Mucosa of rectum (tissue), 2 donors: ENCODE results near the gene VHLL.
"Not testable (repeated sequence)": the region's sequence is repeated elsewhere in the genome, so short reads cannot be mapped to it uniquely, and the experiment has no call there.

Source experiments
- H3K27ac ChIP-seq, 2 donors: one replicate each; pipeline ENCODE4 v1.7.0; 2013; ENCODE audit warnings: inconsistent platforms in 2 of 2, low read depth in 2 of 2, low read length in 2 of 2
- H3K27me3 ChIP-seq, 2 donors: one replicate each; pipeline ENCODE4 v1.7.0; 2013; ENCODE audit warnings: low read length in 2 of 2; ENCODE audit not compliant: control insufficient read depth in 2 of 2, insufficient read depth in 2 of 2
- H3K36me3 ChIP-seq, 2 donors: one replicate each; pipeline ENCODE4 v1.7.0; 2013; ENCODE audit warnings: low read length in 2 of 2; ENCODE audit not compliant: control insufficient read depth in 2 of 2, insufficient read depth in 2 of 2
- H3K4me1 ChIP-seq, 2 donors: one replicate each; pipeline ENCODE4 v1.7.0; 2013; ENCODE audit warnings: low read length in 2 of 2, mild to moderate bottlenecking in 1 of 2; ENCODE audit not compliant: control insufficient read depth in 2 of 2, insufficient read depth in 2 of 2
- H3K4me3 ChIP-seq, 2 donors: one replicate each; pipeline ENCODE4 v1.7.0; 2013; ENCODE audit warnings: low read length in 2 of 2
- H3K9ac ChIP-seq, 2 donors: one replicate each; pipeline ENCODE4 v1.7.0; 2013; ENCODE audit warnings: low read length in 2 of 2, low read depth in 1 of 2, mild to moderate bottlenecking in 1 of 2
- H3K9me3 ChIP-seq, 2 donors: one replicate each; pipeline ENCODE4 v1.7.0; 2013; ENCODE audit warnings: low read length in 2 of 2; ENCODE audit not compliant: control insufficient read depth in 2 of 2
- donor health status: healthy.
- donor health status: Normal muscosa, but diverticular disease.

The VHLL gene

DNA sequence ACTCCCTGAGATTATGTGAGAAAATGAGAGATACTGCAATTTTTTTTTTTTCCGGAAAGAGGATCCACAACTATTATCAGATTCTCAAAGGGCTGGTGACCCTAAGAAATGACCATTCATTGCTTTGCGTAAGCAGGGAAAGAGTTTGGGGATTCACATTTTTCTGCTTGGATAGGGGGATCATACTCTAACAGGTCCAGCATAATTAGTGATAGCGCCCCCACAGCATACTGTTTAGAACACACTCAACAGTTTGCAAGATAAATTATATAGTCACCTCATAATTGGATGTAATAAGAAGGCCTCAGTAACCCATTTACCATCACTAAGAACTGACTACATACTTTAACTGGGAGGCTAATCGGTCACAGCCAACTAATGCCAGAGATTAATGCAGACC, 37.1 kb upstream of the VHLL start:
- Histone ChIP-seq H3K27me3 (no peaks in the 10 kb centered on the region), H3K4me1 (peaks cover 9 to 13% of the 10 kb centered on the region in 2 donors), H3K9ac (peak overlapping the region in 1 of 2 donors; percentile 15), H3K4me3 (peak overlapping the region in 1 of 2 donors; percentile 17), H3K9me3 (no peaks in the 10 kb centered on the region), H3K27ac (no peak overlapping the region), H3K36me3 (peaks cover 28 to 35% of the 10 kb centered on the region in 2 donors)

- not testable (repeated sequence) for H3K4me3 ChIP-seq, H3K4me1 ChIP-seq, H3K27ac ChIP-seq, H3K9ac ChIP-seq, H3K27me3 ChIP-seq, H3K9me3 ChIP-seq
- H3K36me3 ChIP-seq: peaks cover 38 to 52% of the 10 kb centered on the region in 2 donors
Measured at GRCh38 chr1:156323179-156323578, 24.1 kb upstream of the VHLL start.

DNA sequence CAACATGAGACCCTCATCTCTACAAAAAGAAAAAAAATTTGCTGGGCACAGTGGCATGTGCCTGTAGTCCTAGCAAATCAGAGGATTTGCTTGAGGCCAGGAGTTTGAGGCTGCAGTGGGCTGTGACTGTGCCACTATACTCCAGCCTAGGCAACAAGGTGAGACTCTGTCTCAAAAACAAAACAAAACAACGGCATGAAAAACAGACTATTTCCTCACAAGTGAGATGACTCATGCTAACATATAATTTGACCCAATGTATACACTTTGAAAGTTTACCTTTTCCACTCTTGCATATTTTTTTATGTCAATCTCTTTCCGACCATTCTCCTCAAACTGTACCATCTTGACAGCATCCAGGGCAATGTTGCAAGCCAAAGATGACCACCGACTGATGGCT, 21.5 kb upstream of the VHLL start:
- Histone ChIP-seq H3K9ac (no peak overlapping the region), H3K9me3 (no peaks in the 10 kb centered on the region), H3K36me3 (peaks cover 56 to 72% of the 10 kb centered on the region in 2 donors), H3K4me3 (no peak overlapping the region), H3K4me1 (no peaks in the 10 kb centered on the region), H3K27ac (no peak overlapping the region), H3K27me3 (no peaks in the 10 kb centered on the region)

GRCh38 chr1:156319664-156320063, 20.6 kb upstream of the VHLL start:
- H3K4me1 ChIP-seq: no peaks in the 10 kb centered on the region
- H3K9ac ChIP-seq: no peak overlapping the region
- no peak overlapping the region for H3K27ac ChIP-seq
- no peaks in the 10 kb centered on the region for H3K9me3 ChIP-seq
- peaks cover 57 to 73% of the 10 kb centered on the region in 2 donors for H3K36me3 ChIP-seq
- H3K4me3 ChIP-seq: no peak overlapping the region
- H3K27me3 ChIP-seq: no peaks in the 10 kb centered on the region

GRCh38 chr1:156316909-156317308, 17.8 kb upstream of the VHLL start:
- Histone ChIP-seq H3K27me3 (no peaks in the 10 kb centered on the region), H3K27ac (no peak overlapping the region), H3K4me1 (no peaks in the 10 kb centered on the region), H3K36me3 (peaks cover 55 to 78% of the 10 kb centered on the region in 2 donors), H3K9ac (no peak overlapping the region), H3K4me3 (no peak overlapping the region), H3K9me3 (no peaks in the 10 kb centered on the region)

- H3K4me3 ChIP-seq: no peak overlapping the region
- no peaks in the 10 kb centered on the region for H3K27me3 ChIP-seq
- no peak overlapping the region for H3K9ac ChIP-seq
- no peaks in the 10 kb centered on the region for H3K9me3 ChIP-seq
- no peaks in the 10 kb centered on the region for H3K4me1 ChIP-seq
- peaks cover 44 to 71% of the 10 kb centered on the region in 2 donors for H3K36me3 ChIP-seq
- no peak overlapping the region for H3K27ac ChIP-seq
Measured at GRCh38 chr1:156310962-156311361, 11.9 kb upstream of the VHLL start.

- no peaks in the 10 kb centered on the region for H3K4me1 ChIP-seq
- H3K4me3 ChIP-seq: no peak overlapping the region
- H3K36me3 ChIP-seq: peaks cover 34 to 50% of the 10 kb centered on the region in 2 donors
- no peaks in the 10 kb centered on the region for H3K9me3 ChIP-seq
- no peak overlapping the region for H3K27ac ChIP-seq
- no peak overlapping the region for H3K9ac ChIP-seq
- H3K27me3 ChIP-seq: no peaks in the 10 kb centered on the region
Measured at GRCh38 chr1:156308078-156308477, 9.0 kb upstream of the VHLL start.

DNA sequence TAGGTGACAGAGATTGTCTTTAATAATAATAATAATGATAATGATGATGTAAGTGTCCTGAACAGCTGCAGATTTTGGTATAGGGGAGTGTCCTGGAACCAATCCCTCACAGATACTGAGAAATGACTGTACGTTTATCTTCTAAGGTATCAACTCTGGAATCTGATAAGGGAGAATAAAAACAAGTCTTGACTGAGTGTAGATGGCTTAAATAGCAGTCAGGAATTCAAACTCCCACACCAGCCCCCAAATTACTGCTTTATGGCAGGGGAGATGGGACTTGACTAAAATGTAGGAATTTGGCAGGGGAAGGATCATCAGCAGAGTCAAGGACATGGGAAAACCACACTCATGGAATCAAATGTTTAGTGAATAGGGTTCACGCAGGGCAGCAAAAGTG, 6.1 kb upstream of the VHLL start:
- H3K4me3 ChIP-seq: no peak overlapping the region
- no peaks in the 10 kb centered on the region for H3K27me3 ChIP-seq
- no peak overlapping the region for H3K9ac ChIP-seq
- no peaks in the 10 kb centered on the region for H3K9me3 ChIP-seq
- H3K36me3 ChIP-seq: peaks cover 17 to 24% of the 10 kb centered on the region in 2 donors
- H3K27ac ChIP-seq: no peak overlapping the region
- H3K4me1 ChIP-seq: no peaks in the 10 kb centered on the region

- Histone ChIP-seq H3K36me3 (peaks cover 7 to 9% of the 10 kb centered on the region in 2 donors), H3K4me1 (no peaks in the 10 kb centered on the region), H3K27ac (no peak overlapping the region), H3K9ac (no peak overlapping the region), H3K27me3 (no peaks in the 10 kb centered on the region), H3K9me3 (no peaks in the 10 kb centered on the region), H3K4me3 (no peak overlapping the region)
Measured at GRCh38 chr1:156303241-156303640, 4.1 kb upstream of the VHLL start.

DNA sequence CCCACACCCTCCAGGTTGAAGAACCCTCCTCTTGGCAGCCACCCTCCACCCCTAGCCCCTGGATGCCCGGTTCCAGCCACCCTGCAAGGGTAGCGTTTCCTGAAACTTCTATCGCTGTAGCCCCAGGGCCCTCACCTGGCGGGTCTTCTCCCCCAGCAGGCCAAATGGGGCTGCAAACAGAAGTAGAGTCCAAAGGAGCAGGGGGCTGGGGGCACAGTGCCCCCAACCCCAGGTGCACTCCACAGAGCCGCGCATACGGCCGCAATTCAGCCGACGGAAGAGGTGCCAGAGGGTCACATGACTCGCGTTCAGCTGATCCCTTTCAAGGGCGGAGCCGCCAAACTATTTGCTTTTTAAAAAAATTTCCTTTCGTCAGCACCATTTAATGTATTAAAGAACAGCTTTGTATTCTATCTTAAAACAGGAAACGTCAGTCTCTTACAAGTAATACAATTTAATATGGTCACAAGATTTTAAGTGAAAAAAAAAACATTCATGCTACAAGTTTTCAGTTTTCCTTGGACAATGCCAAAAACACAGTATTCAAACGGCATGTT, 3.6 kb downstream of the VHLL start, which contains the start of gene GLMP:
Gene GLMP (minus strand): TSS at position 289 of the 557 bp plus-strand sequence. CDS start 34 bp downstream, at position 255.
- no peaks in the 10 kb centered on the region for H3K27me3 ChIP-seq
- peaks cover 0 to 9% of the 10 kb centered on the region in 2 donors for H3K36me3 ChIP-seq
- peak within 1 kb of the TSS; percentile 81 to 88 for H3K9ac ChIP-seq
- H3K4me1 ChIP-seq: peaks cover 14% of the 10 kb centered on the region in 2 donors
- H3K4me3 ChIP-seq: peak within 1 kb of the TSS; percentile 75 to 90
- H3K9me3 ChIP-seq: no peaks in the 10 kb centered on the region
- H3K27ac ChIP-seq: no peak within 1 kb of the TSS
